ENCODE data around the gene PAX2. TPM values are rescaled to one million over a fixed set of nuclear protein-coding genes. Genes with fewer than 3 reads are reported as not detected.
A peak's percentile ranks its signal among the peaks of the same experiment; 100 is the strongest.

Gene PAX2
- total and polyA plus RNA-seq, 9 donors: 0.05 TPM; not detected in 8

GRCh38 chr10:100724531-100725027, 20.8 kb upstream of the PAX2 start:
- Histone ChIP-seq H3K4me1 (ENCODE audit: control insufficient read depth, insufficient read depth, low read length) (peaks cover 5% of the 10 kb centered on the region), H3K36me3 (ENCODE audit: control insufficient read depth, insufficient read depth, low read length) (no peaks in the 10 kb centered on the region), H3K27me3 (ENCODE audit: control insufficient read depth, insufficient read depth, low read length) (peaks cover 95% of the 10 kb centered on the region), H3K9me3 (replicated peaks; ENCODE audit: control insufficient read depth, low read depth, low read length) (no peaks in the 10 kb centered on the region), H3K27ac (ENCODE audit: low read length) (no peak overlapping the region), H3K4me3 (ENCODE audit: low read length) (no peak overlapping the region)
- no peak for DNase-seq
- WGBS (ENCODE audit: insufficient coverage): under 1% methylated on average over 31 of the region's 33 CpGs

DNA sequence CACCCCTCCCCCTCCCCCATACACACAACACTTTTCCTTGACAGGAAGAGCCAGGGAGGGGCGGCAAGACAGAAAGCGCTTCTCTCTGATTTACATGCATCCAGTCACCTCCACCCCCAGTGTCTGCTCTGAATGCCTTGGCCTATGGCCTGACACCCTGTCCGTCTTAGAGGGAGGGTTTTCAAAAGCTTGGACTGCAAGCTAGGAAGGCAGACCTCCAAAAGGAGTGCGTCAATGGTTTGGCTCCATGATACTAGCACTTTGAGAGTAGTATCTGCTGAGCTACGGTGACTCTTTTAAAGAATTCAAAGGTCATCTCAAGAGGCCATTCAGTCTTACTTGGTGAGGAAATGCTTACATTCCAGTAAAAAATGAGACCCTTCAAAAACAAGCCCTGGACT, 20.3 kb upstream of the PAX2 start:
- Histone ChIP-seq H3K27ac (ENCODE audit: low read length) (no peak overlapping the region), H3K36me3 (ENCODE audit: control insufficient read depth, insufficient read depth, low read length) (no peaks in the 10 kb centered on the region), H3K27me3 (ENCODE audit: control insufficient read depth, insufficient read depth, low read length) (peaks cover 95% of the 10 kb centered on the region), H3K9me3 (replicated peaks; ENCODE audit: control insufficient read depth, low read depth, low read length) (no peaks in the 10 kb centered on the region), H3K4me1 (ENCODE audit: control insufficient read depth, insufficient read depth, low read length) (peaks cover 10% of the 10 kb centered on the region), H3K4me3 (ENCODE audit: low read length) (no peak overlapping the region)
- WGBS (ENCODE audit: insufficient coverage): 0% methylated on average over 1 of the region's 5 CpGs
- no peak for DNase-seq

- peaks cover 96% of the 10 kb centered on the region for H3K27me3 ChIP-seq (ENCODE audit: control insufficient read depth, insufficient read depth, low read length)
- peaks cover 18% of the 10 kb centered on the region for H3K4me1 ChIP-seq (ENCODE audit: control insufficient read depth, insufficient read depth, low read length)
- H3K4me3 ChIP-seq (ENCODE audit: low read length): no peak overlapping the region
- H3K27ac ChIP-seq (ENCODE audit: low read length): no peak overlapping the region
- no peak for DNase-seq
- WGBS (ENCODE audit: insufficient coverage): no CpG with 5 or more reads among the region's 2 CpGs
- no peaks in the 10 kb centered on the region for H3K36me3 ChIP-seq (ENCODE audit: control insufficient read depth, insufficient read depth, low read length)
- no peaks in the 10 kb centered on the region for H3K9me3 ChIP-seq (replicated peaks; ENCODE audit: control insufficient read depth, low read depth, low read length)
Observed at GRCh38 chr10:100725869-100726426, 19.4 kb upstream of the PAX2 start.

- DNase-seq: no peak
- Histone ChIP-seq H3K4me1 (ENCODE audit: control insufficient read depth, insufficient read depth, low read length) (peaks cover 26% of the 10 kb centered on the region), H3K9me3 (replicated peaks; ENCODE audit: control insufficient read depth, low read depth, low read length) (no peaks in the 10 kb centered on the region), H3K27ac (ENCODE audit: low read length) (no peak overlapping the region), H3K4me3 (ENCODE audit: low read length) (no peak overlapping the region), H3K27me3 (ENCODE audit: control insufficient read depth, insufficient read depth, low read length) (peaks cover 99% of the 10 kb centered on the region), H3K36me3 (ENCODE audit: control insufficient read depth, insufficient read depth, low read length) (no peaks in the 10 kb centered on the region)
Observed at GRCh38 chr10:100727808-100728207, 17.6 kb upstream of the PAX2 start.

GRCh38 chr10:100728928-100729861, 16.2 kb upstream of the PAX2 start:
- H3K27me3 ChIP-seq (ENCODE audit: control insufficient read depth, insufficient read depth, low read length): peaks cover 97% of the 10 kb centered on the region
- H3K4me3 ChIP-seq (ENCODE audit: low read length): no peak overlapping the region
- H3K9me3 ChIP-seq (replicated peaks; ENCODE audit: control insufficient read depth, low read depth, low read length): no peaks in the 10 kb centered on the region
- under 1% methylated on average over 39 of the region's 44 CpGs for WGBS (ENCODE audit: insufficient coverage)
- peaks cover 26% of the 10 kb centered on the region for H3K4me1 ChIP-seq (ENCODE audit: control insufficient read depth, insufficient read depth, low read length)
- DNase-seq: peak; percentile 38
- H3K36me3 ChIP-seq (ENCODE audit: control insufficient read depth, insufficient read depth, low read length): no peaks in the 10 kb centered on the region
- no peak overlapping the region for H3K27ac ChIP-seq (ENCODE audit: low read length)

DNA sequence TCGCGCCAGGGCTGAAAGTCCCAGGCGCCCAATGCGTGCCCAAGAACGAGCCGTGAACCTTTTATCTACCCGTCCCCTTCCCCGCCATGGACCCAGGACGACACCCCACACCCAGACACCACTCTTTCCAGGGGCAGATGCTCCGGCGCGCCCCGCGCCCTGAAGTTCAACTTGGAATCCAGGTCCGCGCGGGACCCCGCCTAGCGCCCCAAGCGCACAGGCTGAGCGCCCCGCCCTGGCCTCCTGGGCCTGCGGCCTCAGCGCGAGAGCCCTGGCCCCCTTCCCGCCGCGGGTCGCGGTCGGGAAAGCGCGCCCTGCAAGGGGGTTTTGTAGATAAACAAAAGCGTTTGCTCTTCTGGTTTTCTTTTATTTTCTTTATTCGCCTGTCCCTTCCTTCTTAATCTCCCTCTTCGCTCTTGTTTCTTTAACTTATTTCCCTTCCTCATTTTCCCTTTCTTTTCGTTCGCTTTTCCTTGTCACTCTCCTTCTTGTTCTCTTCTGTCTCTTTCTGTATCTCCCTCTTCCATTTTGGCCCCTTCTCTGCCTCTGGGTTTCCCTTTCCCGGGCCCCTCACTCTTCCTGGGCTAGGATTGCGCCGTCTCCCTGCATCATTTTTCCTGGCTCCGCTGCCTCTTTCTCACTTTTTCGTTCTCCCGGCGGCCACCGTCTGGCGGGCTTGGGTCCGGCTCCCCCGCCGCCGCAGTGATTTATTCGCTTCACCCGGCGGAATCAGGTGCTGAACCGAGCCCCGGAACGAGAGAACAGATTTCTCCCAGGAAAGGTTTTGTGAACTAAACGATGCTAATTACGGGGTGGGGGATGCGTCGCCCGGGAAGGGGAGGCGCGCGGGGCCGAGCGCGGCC, 15.3 kb upstream of the PAX2 start:
- Histone ChIP-seq H3K27ac (ENCODE audit: low read length) (no peak overlapping the region), H3K4me3 (ENCODE audit: low read length) (no peak overlapping the region), H3K4me1 (ENCODE audit: control insufficient read depth, insufficient read depth, low read length) (peaks cover 26% of the 10 kb centered on the region), H3K36me3 (ENCODE audit: control insufficient read depth, insufficient read depth, low read length) (no peaks in the 10 kb centered on the region), H3K9me3 (replicated peaks; ENCODE audit: control insufficient read depth, low read depth, low read length) (no peaks in the 10 kb centered on the region), H3K27me3 (ENCODE audit: control insufficient read depth, insufficient read depth, low read length) (peaks cover 97% of the 10 kb centered on the region)
- WGBS (ENCODE audit: insufficient coverage): under 1% methylated on average over 54 of the region's 68 CpGs
- peak; percentile 39 for DNase-seq

DNA sequence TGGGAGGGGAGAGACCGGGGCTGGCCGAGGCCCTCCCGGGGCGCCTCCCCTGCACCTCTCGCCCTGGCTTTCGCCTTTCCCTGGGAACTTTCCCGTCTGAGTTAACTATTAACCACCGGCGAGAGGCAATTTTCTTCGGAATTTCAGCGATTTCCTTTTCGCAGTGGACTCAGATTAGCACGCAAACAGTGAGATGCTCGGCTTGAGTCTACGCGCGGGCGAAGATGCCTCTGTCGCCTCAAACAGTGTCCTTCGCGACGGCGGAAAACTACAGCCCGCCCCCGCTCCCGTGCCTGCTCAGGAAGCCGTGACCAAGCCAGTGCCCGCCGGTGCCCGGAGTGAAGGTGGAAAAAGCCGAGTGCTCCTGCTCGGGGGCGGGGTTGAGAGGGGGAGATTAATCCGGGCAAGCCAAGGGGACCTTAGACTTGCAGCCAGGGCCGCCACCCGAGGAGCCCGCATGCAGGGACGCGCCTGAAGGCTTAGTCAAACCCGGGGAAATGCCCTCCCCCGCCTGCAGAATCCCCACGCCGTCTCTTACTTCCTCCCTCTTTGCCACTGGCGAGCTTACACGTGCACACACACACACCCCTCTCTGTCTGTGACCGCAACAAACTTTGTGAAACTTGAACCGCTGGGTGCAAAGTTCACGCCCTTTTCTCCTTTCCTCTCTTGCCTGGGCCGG, 14.5 kb upstream of the PAX2 start:
- H3K4me1 ChIP-seq (ENCODE audit: control insufficient read depth, insufficient read depth, low read length): peaks cover 29% of the 10 kb centered on the region
- H3K9me3 ChIP-seq (replicated peaks; ENCODE audit: control insufficient read depth, low read depth, low read length): no peaks in the 10 kb centered on the region
- H3K27ac ChIP-seq (ENCODE audit: low read length): no peak overlapping the region
- H3K27me3 ChIP-seq (ENCODE audit: control insufficient read depth, insufficient read depth, low read length): peaks cover 97% of the 10 kb centered on the region
- H3K4me3 ChIP-seq (ENCODE audit: low read length): no peak overlapping the region
- no peaks in the 10 kb centered on the region for H3K36me3 ChIP-seq (ENCODE audit: control insufficient read depth, insufficient read depth, low read length)
- peak; percentile 27 for DNase-seq
- WGBS (ENCODE audit: insufficient coverage): under 1% methylated on average over 40 of the region's 49 CpGs

GRCh38 chr10:100731407-100732240, 13.8 kb upstream of the PAX2 start:
- no peak for DNase-seq
- WGBS (ENCODE audit: insufficient coverage): 3% methylated on average over 12 of the region's 24 CpGs

GRCh38 chr10:100732241-100732596, 13.2 kb upstream of the PAX2 start:
- no peak for DNase-seq
- 92% methylated on average over 1 of the region's 2 CpGs for WGBS (ENCODE audit: insufficient coverage)
- H3K27ac ChIP-seq (ENCODE audit: low read length): no peak overlapping the region
- peaks cover 31% of the 10 kb centered on the region for H3K4me1 ChIP-seq (ENCODE audit: control insufficient read depth, insufficient read depth, low read length)
- H3K4me3 ChIP-seq (ENCODE audit: low read length): no peak overlapping the region
- H3K9me3 ChIP-seq (replicated peaks; ENCODE audit: control insufficient read depth, low read depth, low read length): no peaks in the 10 kb centered on the region
- no peaks in the 10 kb centered on the region for H3K36me3 ChIP-seq (ENCODE audit: control insufficient read depth, insufficient read depth, low read length)
- H3K27me3 ChIP-seq (ENCODE audit: control insufficient read depth, insufficient read depth, low read length): peaks cover 98% of the 10 kb centered on the region

More at GRCh38 chr10:100731407-100732240, 13.8 kb upstream of the PAX2 start:
- Histone ChIP-seq H3K4me1 (ENCODE audit: control insufficient read depth, insufficient read depth, low read length) (peaks cover 29% of the 10 kb centered on the region), H3K27me3 (ENCODE audit: control insufficient read depth, insufficient read depth, low read length) (peaks cover 97% of the 10 kb centered on the region), H3K27ac (ENCODE audit: low read length) (no peak overlapping the region), H3K4me3 (ENCODE audit: low read length) (no peak overlapping the region), H3K36me3 (ENCODE audit: control insufficient read depth, insufficient read depth, low read length) (no peaks in the 10 kb centered on the region), H3K9me3 (replicated peaks; ENCODE audit: control insufficient read depth, low read depth, low read length) (no peaks in the 10 kb centered on the region)

Data from muscle of leg (tissue), 11 donors.